Measurements from ENCODE around the gene KIF5C.

The KIF5C gene

DNA sequence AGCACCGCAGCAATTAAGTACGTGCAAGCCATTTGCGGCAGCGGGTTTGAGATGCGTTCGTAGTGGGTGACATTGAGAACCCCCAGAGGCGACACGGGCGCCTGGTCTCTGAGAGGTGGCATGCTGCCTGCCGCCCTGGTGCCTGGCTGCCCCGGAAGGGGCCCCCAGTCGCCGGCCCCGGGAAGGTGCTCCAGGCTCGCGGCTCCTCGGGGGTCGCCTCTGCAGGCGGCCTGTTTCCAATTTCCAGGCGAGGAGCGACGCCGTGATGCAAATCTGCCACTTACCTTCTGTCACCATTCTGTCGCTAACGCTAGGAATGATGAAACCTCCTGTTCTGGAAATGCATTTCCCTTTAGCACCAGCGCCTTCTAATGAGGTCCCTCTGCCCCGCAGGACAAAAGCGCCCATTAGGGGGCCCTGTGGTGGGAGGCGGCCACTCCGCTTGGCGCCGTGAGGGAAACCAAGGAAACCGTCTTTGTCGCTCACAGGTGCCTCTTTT, 13.0 kb downstream of the KIF5C start:
- peak; percentile 13 for DNase-seq

DNA sequence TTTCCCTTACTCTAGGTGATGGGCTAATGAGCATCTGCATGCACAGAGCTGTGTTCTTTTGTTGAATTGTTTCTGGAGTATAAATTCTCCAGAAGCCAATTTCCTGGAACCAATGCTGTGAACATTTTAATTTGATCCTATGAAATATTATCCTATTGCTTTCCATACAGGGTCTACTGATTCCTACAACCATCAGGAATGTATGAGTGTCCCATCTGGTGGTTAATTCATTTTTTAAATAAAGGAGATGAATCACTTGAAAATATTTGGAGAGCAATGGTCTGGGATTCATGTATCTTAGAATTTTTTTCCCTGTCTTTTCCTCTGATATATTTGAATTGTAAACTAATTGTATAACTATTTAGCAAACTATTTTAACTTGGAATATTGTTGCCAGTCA, 14.0 kb downstream of the KIF5C start:
- no peak for DNase-seq

DNA sequence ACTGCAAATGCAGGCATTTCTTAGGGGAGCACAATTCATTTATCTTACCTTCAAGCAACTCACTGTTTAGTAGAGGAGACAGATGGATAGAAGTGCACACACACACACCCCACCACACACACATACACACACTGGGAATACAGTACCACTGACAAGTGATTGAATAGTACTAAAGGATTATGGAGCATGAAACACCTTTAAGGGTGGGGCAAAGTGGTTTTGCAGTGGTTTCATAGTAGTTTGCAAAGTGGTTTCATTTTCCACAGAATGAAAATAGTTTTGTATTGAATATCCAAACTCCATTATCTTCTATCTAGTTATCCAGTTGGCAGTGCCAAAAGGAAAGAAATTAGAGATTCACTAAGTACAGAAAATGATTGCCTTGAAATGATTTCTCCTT, 18.9 kb downstream of the KIF5C start:
- DNase-seq = no peak

DNA sequence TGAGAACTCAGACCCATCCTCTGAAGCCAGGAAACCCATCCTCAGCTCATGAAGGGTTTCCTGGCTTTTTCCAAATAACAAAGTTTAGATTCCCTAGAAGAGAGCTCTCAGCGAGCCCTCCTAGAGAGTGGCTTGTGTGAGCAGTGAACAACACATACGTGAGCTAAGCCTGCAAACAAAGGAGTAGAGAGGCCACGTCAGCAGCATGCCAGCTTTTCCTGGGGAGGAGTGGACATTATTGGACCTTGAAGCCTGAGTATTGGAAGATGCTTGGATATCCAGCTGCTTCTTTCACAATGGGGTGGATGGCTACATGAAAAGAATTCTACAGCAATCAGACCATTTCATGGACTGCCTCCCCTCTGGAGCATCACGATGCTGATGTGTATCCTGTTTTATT, 21.1 kb downstream of the KIF5C start:
- DNase-seq = no peak

DNA sequence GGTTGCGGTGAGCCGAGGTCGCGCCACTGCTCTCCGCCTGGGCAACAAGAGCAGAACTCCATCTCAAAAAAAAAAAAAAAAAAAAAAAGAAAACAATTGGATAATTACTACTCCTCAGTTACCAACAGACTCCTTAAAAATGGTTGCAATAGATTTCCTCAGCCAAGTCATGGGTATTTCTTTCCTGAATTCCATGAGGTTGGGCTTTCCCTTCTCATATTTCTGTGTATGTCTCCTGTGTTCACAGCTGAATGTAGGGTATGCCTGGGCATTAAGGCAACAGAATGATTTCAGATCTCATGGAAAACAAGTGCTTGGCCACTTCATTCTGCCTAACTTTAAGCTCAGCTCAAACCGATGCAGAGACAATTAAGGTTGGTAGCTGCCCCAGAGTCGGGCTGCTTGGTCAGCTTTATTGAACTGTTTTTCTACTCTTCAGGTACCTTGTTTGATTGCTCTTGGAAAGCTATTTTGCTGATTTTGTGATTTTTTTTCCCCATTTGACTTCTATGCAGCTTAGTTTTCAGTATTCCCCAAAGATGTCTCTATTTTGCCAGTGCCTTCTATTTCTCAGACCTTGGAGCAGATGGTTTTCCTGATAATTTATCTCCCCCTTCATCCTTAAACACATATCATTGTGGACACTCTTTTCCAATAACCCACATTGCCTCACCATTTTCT, 24.8 kb downstream of the KIF5C start:
- DNase-seq = no peak

DNA sequence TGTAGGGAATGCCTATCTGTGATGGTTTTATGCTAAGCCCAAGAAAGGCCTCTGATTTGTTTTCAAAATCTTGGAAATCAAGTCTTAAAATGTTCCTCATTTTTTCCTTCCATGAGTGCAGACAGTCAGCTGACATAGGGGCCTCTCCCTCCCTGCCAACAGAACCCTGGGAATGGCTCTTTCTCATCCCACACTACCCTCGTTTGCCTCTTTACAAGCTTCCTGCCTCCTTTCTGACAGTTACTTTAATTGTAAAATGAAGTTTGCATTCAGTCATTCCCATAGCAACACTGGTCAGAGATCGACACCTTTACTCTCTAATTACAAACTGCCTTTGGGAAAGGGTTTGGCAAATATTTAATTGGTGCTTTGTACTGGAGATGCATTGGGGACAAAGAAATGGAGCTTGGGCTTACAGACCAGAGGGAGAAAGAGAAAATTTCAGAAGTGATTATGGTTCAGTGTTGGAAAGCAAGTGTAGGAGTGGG, 25.4 kb downstream of the KIF5C start:
- DNase-seq = no peak

DNA sequence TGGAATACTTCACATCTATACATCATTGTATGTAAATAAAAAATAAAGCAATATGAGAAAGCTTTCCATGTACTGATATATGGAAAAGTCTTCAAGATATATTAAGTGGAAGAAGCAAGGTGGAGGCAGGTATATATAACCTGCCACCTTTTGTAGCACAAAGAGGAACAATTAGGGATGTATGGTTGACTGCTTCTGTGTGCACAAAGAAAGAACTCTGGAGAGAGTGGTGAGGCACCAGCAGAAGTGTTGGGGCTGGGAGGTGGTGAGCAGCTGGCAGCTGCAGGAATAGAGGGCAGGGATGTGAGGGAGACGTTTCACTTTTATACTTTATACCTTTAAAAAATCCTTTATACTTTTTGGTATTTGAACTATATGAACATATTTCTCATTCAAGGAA, 26.1 kb downstream of the KIF5C start:
- DNase-seq = no peak

DNA sequence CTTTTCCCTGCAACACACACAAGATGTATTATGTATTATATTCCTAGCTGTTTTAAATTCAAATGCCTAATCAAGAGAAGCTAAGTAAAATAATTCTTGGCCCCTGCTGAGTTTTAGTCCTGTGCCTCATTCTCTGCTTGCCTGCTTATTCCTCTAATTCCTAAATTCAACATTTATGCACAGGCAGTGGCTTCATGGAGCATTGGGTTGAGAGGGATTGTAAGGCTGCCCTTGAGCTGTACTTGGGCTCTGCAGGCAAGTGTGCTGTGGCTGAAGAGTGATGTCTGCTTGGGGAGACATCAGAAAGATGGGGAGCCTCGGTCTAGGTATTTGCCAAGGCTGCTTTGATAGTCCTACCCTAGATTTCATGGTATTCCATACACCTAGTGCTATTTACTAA, 27.8 kb downstream of the KIF5C start:
- no peak for DNase-seq

DNA sequence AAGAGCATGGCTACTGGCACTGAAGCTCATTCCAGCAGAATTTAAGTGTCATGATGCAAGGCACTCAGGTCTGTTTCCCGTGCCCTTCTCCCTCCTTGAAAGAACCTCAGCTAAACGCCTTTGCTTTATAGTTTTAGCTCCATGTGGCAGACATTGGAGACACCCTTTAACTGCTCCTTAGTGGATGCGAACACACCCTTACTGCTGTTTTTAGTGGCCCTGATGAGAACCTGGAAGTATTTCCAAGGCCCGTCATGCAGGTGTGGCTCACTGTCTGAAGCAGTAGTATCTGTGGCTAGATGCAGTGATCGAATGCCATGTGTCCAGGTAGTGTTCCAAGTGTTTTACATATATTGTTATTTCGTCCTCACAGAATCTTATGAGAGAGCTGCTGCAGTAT, 28.3 kb downstream of the KIF5C start:
- no peak for DNase-seq

DNA sequence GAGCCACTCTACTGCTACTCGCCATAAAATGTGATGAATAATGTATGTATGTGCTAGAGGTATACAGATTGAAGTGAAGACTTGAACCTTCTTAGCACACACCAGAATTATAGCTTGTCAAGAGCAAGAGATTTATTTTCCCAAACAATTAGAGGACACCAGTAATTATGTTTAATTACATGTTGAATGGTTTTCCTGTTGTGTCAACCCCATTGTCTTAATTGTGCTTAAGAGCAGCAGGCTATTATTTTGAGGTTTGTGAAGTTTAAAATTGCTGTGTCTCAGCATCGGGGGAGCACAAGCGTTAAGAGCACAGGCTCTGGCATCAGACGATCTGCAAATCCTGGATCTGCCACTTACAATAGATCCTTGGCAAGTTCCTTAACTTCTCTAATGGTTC, 29.0 kb downstream of the KIF5C start:
- no peak for DNase-seq

DNA sequence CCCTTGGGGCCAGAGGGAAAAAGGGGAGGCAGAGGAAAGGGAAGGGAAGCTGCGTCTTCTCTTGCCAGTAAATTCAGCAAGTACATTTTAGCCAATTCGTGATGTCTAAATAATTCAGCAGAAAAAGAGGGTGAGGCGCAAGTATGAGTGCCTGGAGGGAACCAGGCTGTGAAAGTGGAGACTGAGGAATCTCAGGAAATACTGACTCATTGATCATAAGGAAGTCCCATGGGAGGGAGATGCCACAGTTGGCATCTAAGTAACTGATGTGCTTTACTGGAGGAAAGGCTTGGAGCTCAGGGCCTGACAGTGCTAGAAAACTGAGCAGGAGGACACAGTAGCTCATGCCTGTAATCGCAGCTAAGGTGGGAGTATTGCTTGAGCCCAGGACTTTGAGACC, 31.1 kb downstream of the KIF5C start:
- DNase-seq = no peak

DNA sequence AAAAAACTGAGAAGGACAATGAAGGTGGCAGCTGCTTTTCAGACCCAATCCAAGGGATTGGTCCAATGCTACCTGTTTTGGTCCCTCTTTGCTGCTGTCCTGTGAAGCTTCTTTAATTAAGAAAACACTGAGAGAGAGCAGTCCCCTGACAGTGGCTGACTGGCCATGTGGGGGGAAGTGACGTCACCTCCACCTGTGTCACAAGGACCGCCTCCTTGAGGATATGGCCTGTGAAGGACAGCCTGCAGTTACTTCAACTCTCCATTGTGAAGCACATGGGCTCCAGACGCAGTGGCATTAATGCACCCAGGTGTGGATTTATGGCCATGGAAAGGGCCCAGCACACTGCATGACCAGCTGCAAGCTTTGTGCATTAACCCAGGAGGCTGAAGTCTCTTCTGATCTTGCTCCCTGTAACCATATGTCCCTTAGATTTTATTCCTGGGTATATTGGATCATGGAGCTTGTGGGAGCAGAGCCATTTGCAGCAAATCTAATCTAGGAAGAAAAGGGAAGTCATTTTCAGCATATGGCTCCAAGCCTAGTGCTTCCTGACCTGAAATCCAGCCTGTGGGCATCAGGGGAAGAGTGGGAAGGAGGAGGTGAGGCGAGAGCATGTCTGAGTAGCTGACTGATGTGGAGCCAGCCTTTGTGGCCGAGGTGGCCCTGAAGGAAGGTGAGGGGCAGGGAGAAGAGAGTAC, 32.2 kb downstream of the KIF5C start:
- no peak for DNase-seq

DNA sequence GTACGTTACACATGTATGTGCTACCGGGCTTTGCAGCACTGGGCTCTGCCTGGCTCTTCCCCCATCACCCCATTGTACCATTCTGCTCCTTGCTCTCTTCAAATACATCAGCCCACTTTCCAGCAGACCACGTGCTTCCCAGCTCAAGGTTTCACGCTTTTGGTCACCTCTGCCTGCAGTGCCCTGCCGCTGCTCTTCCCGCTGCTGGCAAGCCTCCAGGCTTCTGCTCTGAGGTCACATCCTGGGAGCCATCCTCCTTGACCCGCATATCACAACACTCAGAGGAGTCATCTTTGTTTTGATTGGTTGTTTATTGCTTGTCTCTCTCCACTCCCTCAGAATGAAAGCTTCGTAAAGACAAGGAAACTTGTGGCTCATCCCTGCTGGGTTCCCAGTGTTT, 34.1 kb downstream of the KIF5C start:
- no peak for DNase-seq

DNA sequence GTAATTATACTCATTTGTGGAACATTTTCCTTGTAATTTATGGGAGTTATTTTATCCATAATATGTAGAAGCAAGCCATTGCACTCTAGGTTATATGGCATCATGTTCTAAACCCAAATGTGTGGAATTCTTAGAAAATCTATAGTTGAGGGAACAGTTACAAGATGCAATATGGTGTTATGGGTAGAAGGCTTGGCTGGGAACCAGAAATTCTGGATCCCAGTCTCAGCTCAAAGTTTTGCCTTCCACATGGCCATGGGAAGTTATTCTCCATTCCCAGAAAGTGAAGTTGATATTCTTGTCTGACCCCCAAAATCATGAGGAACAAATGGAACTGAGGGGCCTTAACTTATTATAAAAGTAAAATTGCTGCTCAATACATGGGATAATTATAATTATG, 38.0 kb downstream of the KIF5C start:
- no peak for DNase-seq

DNA sequence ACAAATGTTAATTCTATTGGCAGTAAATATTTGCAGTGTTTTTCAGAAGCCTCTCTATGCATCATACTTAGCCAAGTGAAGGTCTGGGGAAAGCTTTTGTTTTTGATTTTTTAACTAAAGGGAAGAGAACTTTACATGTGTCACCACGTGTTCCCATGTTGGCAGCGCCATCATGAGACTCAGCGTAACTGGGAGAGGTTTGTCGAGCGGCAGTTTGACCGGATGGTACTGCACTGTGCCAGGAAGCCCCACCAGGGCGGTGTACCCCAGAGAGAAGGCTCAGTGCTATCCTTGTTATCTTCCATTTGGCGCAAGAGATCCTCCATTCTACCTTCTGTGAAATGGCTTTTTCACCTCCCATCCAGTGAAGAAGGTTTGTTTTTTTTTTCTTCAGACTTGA, 38.5 kb downstream of the KIF5C start:
- no peak for DNase-seq

DNA sequence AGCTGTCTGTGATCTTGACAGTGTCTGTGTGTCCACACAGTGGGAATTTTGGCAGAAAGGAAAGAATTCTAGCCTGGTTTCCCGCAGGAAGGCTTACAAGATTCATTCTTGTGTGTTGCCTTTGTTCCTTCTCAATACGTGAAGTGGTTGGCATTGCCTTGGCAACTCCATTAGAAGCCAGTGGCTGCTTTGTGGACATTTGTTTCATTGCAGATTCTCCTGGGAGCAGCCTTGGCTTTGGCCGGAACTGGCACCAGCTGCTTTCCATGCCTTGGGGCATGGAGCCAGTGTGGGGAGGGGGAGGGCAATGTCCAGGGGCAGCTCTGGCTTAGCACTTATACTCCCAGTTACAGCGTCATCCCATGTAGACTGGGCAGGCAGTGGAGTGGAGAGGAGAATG, 39.4 kb downstream of the KIF5C start:
- no peak for DNase-seq

DNA sequence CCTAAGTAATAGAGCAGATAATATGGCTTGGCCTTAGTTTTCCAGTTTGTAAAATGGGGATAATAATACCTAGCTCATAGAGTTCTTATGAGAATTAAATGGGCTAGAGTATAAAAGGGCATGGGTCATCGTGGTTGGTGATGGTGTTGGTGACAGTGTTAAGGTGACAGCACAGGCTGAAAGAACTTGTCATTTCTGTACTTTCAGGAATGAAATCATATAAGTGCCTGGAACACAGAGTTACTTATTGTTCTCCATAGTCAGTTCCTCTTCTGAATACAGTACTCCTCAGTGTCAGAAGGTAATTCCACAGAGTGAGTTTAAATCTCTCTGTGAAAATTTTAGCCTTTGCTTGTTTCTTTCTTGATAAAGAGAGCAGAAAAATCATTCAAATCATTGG, 42.4 kb downstream of the KIF5C start:
- DNase-seq = no peak

DNA sequence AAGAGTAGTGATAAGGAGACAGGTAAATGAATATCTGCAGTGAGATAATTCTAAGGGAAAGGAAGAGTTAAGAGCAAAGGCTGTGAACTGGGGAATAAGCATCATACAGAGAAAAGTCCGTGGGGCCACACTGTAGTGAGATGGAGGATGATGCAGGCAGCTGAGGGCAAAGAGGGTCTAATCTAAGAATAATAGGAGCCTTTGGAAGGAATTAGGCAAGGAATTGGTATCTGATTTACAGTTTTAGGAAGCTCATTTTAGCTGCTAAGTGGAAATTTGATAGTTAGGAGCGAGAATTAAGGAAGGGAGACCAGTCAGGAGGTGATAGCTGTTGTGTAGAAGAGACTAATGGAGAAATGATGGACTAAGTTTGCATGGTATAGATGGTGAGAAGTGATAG, 43.5 kb downstream of the KIF5C start:
- DNase-seq = no peak

DNA sequence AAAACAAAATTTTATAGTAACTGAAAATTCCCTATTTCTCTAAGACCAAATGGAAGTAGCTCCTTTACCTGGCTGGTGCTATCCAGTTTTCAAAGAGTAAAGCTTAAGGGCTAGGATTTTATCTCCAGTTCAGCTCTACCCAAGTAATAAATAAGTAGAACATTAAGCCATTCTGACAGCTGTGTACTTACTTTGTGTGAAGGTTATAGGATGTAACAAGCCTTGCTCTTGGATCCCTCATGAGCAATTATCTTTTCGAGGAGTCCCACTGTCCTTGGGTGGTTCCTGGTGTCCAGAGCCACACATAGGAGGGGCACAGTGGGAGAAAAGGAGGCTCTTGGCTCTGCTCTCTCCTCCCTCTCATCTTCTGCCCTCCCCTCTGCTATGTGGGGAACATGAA, 45.5 kb downstream of the KIF5C start:
- DNase-seq = no peak

DNA sequence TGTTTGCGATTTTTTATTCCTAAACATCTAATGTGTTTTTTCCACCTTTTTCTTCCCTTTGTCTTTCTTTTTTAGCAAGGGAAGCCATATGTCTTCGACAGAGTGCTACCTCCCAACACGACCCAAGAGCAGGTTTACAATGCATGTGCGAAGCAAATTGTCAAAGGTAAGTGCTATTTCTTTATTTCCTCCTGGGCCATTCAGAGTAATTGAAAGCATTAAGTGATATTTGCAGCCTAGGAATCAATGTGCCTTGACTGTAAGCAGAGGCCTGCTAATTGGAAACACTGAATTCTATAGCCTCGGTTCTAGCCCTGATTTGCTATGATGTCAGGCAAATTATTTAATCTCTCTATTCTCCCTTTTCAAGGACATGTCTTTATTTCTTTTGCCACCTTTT, 47.0 kb downstream of the KIF5C start:
- DNase-seq = no peak

DNA sequence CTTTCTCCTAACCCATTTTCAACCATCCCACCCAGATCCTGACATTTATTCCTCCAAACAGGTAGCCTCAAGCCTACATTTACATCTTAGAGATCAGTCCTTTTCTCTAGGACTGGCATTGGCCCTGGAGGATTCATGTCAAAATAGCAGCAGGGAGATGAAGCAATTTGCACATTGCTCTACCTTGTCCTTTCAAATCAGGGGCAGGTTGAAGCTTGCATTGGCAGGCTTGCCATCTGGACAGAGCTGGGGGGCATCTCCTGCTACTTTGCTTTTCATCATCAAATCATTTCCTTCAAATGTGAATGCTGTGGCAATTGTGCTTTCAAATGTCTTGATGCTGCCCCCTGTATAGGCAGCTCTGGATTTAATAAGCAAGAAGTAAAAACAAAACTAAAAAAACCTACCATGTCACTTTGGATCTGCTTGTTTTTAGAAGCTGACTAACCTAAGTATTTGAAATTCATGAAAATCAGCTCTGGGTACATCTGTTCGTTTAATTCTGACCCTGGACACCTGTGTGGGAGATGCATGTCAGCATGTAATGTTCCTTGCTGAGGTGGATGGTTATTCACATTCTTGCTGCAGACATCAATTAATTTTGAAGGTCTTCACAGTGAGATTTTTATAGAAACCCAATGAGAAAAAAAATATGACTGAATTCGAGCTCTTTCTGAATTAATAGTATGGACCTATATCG, 47.9 kb downstream of the KIF5C start:
- DNase-seq = no peak

DNA sequence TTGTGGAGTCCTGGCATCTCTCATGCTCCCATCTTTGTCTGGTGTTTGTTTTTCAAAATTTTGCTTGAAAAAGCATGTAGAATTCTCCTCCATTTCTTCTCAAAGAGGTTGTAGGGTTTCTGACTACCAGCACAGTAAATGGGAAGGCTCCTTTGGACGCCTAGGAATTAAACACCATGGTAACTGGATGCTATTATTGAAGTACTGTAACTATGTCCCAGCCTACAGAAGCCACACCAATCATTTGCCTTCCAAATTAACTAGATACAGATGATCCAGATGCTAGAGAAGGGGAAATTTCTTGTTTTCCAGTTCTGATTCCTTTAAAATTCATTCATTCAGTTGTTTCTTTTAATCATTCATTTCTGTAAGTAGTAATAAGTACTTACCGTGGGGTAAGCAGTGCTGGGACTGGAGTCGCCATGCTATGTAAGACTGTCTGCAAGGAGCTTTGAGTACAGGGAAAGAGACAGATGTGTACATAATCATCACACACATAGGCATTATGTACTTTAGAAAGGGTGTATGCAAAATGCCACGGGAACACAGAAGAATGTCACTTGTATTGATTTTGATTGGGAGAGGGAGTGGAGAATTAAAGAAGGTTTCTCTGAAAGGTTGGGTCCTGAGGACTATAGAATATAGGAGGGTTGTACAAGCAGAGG, 49.6 kb downstream of the KIF5C start:
- DNase-seq = no peak

DNA sequence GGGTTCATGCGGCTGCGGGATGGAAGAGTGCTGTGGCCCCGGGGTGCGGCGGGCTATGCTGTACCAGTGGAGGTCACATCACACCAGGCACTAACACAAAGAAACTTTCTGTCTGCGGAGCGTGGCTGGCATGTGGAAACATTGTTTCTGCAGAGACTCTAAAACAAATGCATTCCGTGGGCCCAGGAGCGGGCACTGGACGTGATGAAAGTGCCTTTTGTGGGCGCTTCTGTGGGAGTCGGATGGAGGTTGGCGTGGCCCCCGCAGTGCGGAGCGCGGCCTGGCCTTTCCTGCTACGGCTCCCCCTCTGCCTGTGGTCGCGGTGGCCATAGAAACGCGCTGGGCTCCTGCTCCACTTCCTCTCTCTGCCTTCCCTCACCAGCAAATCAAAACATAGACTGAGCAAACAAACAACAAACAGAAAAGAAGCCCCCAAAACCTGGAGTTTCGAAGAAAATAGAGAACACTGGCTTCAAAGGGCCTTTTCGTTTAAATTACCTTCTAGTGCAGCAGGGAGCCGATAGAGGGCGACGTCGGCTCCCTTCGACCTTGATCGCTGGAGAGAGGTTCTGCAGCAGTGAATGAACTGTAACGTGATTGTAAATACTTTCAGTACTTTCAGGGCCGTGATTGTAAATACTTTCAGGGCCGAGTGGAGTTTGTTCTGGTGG, 51.4 kb downstream of the KIF5C start:
- no peak for DNase-seq
